GM13976 (cell line): ENCODE data around the gene ADCY5.

Experiments
- DNase-seq: peaks from one replicate; pipeline ENCODE4 v3.0.0; 2012; ENCODE audit warnings: low spot score
- in situ Hi-C: fragments of 300-500 bp; cut with MboI; formaldehyde crosslinking; loops from one replicate; pipeline ENCODE4 v1.12.0; 2022; ENCODE audit warnings: low sequenced_read_pairs, mixed read lengths, inconsistent platforms; ENCODE audit not compliant: unreplicated experiment
- TF ChIP-seq, protein P1 (sequence below): IDR thresholded peaks from 2 replicates; pipeline ENCODE4 v1.5.1; 2012; ENCODE audit warnings: borderline replicate concordance, mild to moderate bottlenecking; ENCODE audit not compliant: insufficient read depth; ENCODE audit errors: extremely low read depth, missing control alignments, control extremely low read depth

Gene ADCY5

DNA sequence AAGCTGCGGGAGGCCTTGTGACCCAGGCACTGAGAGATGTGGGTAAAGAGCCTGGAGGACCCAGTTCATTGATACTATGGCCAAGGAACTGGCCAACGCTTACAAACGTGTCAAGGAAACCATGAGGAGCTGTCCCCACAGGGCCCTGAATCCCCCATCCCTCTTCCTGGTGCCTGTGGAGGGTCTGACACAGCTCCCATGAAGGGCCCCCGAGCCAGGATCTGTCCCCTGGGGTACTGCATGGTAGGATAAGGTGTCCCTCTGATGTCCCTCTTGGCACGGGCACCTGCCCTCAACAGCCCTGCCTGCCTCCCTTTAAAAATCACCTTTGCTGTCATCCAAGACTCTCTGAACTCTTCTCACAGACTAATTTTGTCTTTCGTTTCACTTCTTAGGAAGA lies 122.4 kb downstream of the ADCY5 start:
- TF ChIP-seq, protein P1, sequence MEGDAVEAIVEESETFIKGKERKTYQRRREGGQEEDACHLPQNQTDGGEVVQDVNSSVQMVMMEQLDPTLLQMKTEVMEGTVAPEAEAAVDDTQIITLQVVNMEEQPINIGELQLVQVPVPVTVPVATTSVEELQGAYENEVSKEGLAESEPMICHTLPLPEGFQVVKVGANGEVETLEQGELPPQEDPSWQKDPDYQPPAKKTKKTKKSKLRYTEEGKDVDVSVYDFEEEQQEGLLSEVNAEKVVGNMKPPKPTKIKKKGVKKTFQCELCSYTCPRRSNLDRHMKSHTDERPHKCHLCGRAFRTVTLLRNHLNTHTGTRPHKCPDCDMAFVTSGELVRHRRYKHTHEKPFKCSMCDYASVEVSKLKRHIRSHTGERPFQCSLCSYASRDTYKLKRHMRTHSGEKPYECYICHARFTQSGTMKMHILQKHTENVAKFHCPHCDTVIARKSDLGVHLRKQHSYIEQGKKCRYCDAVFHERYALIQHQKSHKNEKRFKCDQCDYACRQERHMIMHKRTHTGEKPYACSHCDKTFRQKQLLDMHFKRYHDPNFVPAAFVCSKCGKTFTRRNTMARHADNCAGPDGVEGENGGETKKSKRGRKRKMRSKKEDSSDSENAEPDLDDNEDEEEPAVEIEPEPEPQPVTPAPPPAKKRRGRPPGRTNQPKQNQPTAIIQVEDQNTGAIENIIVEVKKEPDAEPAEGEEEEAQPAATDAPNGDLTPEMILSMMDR: no peak
- no peak for DNase-seq
- in situ Hi-C loops: no loop called here

DNA sequence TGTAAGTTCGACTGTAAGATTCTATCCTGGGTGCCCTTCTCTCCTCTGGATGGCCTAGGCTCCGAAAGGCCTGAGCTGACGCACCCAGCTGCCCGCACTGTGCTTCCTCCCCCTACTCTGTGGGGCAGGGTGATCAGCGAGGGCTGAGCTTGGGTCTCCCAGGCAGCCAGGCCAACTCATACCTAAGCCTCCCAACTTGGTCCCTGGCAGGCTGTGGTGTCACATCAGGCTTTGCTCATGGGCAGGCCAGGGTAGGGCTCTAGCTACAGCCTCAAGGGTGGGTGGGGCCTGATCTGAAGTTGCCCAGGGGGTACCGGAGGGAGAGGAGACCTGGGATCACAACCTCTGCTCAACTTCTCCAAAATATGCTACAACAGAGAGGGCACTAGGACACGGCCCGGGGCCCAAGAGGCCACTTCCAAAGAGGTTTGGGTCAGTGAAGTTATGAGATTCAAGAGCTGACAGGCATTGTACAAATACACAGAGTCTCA lies 123.1 kb downstream of the ADCY5 start:
- no peak for DNase-seq
- TF ChIP-seq, protein P1: no peak
- in situ Hi-C loops: no loop called here

DNA sequence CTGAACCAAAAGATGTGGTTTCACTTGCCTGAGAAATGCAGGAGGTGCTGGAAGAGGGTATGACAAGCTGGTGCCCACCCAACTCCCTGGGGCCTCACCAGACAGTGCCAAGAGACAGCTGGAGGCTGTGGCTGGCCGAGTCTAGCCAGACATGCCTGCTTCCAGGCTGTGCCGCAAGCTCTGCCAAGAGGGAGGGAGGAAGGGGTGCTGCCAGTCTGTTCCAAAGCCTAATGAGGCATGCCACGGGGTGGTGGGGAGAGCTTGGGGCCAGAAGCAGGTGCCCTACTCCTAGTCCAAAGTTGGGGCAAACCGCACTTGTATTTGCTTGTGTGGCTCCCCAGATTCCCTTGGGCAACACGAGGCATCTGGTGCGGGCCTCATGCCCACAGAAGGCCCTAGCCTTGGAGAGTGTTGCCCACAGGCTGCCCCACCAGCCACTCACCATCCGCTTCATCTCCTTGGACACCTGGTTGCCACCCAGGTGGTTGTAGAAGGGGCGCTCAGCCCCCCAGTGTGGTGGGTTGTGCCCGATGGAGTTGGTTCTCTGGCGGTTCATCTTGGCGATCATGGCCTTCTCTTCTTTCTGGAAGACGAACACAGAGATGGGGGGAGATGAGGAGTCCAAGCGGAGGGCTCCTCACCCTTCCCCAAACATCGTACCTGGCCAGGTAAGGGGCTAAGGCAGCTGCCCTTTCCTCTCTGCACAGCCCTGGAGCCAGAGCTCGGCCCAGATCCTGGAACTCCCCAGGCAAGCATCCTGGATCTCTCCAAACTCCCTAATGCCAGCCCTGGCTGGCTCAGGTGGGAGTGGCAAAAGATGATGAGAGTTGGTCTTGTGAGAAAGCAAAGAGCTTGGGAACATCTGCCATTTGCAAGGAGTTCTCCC lies 123.8 kb downstream of the ADCY5 start:
- in situ Hi-C loops: no loop called here
- DNase-seq: no peak
- TF ChIP-seq, protein P1: no peak

DNA sequence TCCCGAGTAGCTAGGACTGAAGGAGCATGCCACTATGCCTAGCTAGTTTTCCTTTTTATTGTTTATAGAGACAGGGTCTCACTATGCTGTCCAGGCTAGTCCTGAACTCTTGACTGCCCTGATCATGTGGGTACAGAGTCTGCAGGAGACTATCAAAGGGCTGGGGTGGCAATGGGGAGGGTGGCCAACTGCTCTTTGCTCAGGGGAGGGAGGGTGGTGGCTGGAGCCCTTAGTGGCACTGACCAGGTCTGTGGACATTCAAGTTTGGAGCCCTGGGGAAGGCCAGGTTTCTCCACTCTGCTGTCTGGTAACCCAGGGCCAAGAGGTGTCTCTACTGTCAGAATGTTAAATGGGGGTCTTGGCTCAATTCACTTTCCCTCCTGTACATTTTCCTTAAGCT lies 125.1 kb downstream of the ADCY5 start:
- TF ChIP-seq, protein P1: no peak
- DNase-seq: no peak
- in situ Hi-C loops: no loop called here

DNA sequence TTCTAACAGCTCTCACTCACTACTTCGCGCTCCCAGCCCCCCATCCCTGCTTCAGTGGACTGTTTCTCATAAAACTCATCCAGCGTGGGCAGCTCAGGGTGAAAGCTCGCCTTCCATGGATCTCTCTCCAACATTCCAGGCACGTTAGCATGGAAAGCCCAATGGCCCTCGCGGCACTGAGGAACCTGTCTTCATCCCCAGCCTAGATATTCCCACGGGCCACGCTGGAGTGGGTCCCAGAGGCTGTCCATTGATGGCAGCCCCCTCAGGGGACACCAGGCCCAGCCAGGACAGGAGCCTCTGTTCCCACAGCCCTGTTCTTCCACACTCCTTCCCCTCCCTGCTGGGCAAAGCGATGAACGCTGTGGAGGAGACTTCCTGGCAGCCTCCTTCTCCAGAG lies 126.0 kb downstream of the ADCY5 start:
- DNase-seq: no peak
- TF ChIP-seq, protein P1: no peak
- in situ Hi-C loops: no loop called here

DNA sequence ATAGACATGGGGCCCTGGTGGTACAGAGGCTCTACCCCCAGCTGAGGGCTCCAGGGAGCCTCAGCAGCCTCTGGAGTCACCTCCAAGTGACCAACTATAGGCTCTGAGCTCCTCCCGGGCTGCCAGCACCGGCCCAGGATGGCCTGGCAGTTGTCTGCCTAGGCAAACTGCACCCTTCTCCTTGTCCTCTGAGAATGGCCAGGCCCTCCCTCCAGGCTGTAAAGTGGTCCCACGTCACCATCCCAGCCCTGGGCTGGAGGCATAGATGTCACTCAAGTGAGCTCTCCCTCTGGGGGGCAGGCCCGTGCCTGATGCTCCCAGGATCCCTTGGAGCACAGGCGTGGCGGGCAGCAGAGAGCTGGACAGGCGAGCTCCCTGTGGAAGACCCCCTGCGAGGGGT lies 127.1 kb downstream of the ADCY5 start:
- DNase-seq: no peak
- in situ Hi-C loops: no loop called here

More for the DNA sequence above, 127.1 kb downstream of the ADCY5 start:
- TF ChIP-seq, protein P1: no peak
